Skeletal muscle tissue (tissue), 4 donors: Measurements from ENCODE around the gene ATP7A. TPM values are rescaled to one million over a fixed set of nuclear protein-coding genes. Genes with fewer than 3 reads are reported as not detected.

Experiments
- H3K27ac ChIP-seq: one replicate; pipeline ENCODE4 v1.7.0; 2013; ENCODE audit warnings: mild to moderate bottlenecking, low read depth, low read length, inconsistent platforms
- H3K27me3 ChIP-seq, 3 donors: one replicate each; pipeline ENCODE4 v1.7.0; 2013; ENCODE audit warnings: low read length in 3 of 3; ENCODE audit not compliant: control insufficient read depth in 3 of 3, insufficient read depth in 3 of 3
- H3K36me3 ChIP-seq, 3 donors: one replicate each; pipeline ENCODE4 v1.7.0; 2013; ENCODE audit warnings: low read length in 3 of 3; ENCODE audit not compliant: control insufficient read depth in 3 of 3, insufficient read depth in 3 of 3
- H3K4me1 ChIP-seq, 3 donors: one replicate each; pipeline ENCODE4 v1.7.0; 2013; ENCODE audit warnings: low read length in 3 of 3, mild to moderate bottlenecking in 3 of 3; ENCODE audit not compliant: control insufficient read depth in 3 of 3, insufficient read depth in 3 of 3
- H3K4me3 ChIP-seq, 3 donors: one replicate each; pipeline ENCODE4 v1.7.0; 2013; ENCODE audit warnings: low read length in 3 of 3
- H3K9ac ChIP-seq, 3 donors: one replicate each; pipeline ENCODE4 v1.7.0; 2013; ENCODE audit warnings: low read length in 3 of 3, mild to moderate bottlenecking in 3 of 3, moderate library complexity in 2 of 3, low read depth in 1 of 3
- H3K9me3 ChIP-seq, 3 donors: one replicate each; pipeline ENCODE4 v1.7.0; 2013; ENCODE audit warnings: low read length in 3 of 3; ENCODE audit not compliant: control insufficient read depth in 3 of 3
- total RNA-seq: library from RNA; depleted of rRNA; stranded (reverse); fragments of >200 nt; gene quantifications from one replicate; pipeline ENCODE4 v1.2.3, GENCODE V29; 2014
- donor health status: Osteomylitis.

The ATP7A gene
- total RNA-seq, 1 donor from 2014 or later: 15.1 TPM

GRCh38 chrX:78024349-78025059 lies 114.0 kb downstream of the ATP7A start:
- Histone ChIP-seq H3K36me3 (no peaks in the 10 kb centered on the region), H3K9ac (no peak overlapping the region), H3K27ac (no peak overlapping the region), H3K4me3 (no peak overlapping the region), H3K4me1 (no peaks in the 10 kb centered on the region), H3K9me3 (no peaks in the 10 kb centered on the region), H3K27me3 (no peaks in the 10 kb centered on the region)

DNA sequence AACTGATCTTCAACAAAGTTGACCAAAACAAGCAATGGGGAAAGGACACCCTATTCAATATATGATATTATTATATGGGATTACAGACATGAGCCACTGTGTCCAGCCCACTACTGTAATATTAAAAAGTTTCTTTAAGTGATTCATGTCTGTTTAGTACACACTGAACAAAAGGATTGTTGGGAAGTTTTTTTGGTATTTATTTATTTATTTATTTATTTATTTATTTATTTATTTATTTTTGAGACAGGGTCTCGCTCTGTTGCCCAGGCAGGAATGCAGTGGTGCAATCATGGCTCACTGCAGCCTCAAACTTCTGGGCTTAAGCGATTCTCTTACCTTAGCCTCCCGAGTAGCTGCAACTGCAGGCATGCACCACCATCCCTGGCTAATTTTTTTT lies 117.3 kb downstream of the ATP7A start:
- no peaks in the 10 kb centered on the region for H3K36me3 ChIP-seq
- H3K4me3 ChIP-seq: no peak overlapping the region
- no peaks in the 10 kb centered on the region for H3K9me3 ChIP-seq
- no peak overlapping the region for H3K27ac ChIP-seq
- no peaks in the 10 kb centered on the region for H3K27me3 ChIP-seq
- no peak overlapping the region for H3K9ac ChIP-seq
- no peaks in the 10 kb centered on the region for H3K4me1 ChIP-seq

DNA sequence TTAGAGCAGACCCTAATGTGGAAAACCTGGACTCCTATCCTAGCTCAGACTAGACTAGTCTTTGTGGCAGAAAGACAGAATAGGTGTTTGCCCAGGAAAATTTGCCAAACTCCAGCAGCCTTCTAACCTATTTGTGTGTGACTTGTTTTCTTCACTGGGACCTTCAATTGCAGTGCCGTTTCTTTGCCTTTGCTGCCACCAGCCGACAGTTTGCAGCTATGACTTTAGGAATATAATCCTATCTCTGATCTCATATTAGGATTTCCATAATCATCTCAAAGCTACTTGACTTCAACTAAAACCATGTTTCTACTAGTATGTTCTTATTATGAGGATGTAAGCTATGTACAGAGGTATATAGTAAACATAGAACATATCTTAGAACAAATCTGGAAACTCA lies 119.2 kb downstream of the ATP7A start:
- Histone ChIP-seq H3K36me3 (no peaks in the 10 kb centered on the region), H3K4me1 (no peaks in the 10 kb centered on the region), H3K27me3 (no peaks in the 10 kb centered on the region), H3K9ac (no peak overlapping the region), H3K9me3 (no peaks in the 10 kb centered on the region), H3K27ac (no peak overlapping the region), H3K4me3 (no peak overlapping the region)

GRCh38 chrX:78035061-78035460 lies 124.6 kb downstream of the ATP7A start:
- no peak overlapping the region for H3K9ac ChIP-seq
- H3K9me3 ChIP-seq: no peaks in the 10 kb centered on the region
- H3K4me1 ChIP-seq: no peaks in the 10 kb centered on the region
- peaks cover 0 to 5% (median 4%) of the 10 kb centered on the region in 3 donors for H3K36me3 ChIP-seq
- H3K27ac ChIP-seq: no peak overlapping the region
- H3K4me3 ChIP-seq: no peak overlapping the region
- no peaks in the 10 kb centered on the region for H3K27me3 ChIP-seq

GRCh38 chrX:78037881-78038280 lies 127.4 kb downstream of the ATP7A start:
- H3K9me3 ChIP-seq: no peaks in the 10 kb centered on the region
- H3K9ac ChIP-seq: no peak overlapping the region
- H3K4me3 ChIP-seq: no peak overlapping the region
- H3K27me3 ChIP-seq: no peaks in the 10 kb centered on the region
- H3K4me1 ChIP-seq: no peaks in the 10 kb centered on the region
- peaks cover 2 to 5% (median 4%) of the 10 kb centered on the region in 3 donors for H3K36me3 ChIP-seq
- H3K27ac ChIP-seq: no peak overlapping the region

GRCh38 chrX:78042601-78043000 lies 132.1 kb downstream of the ATP7A start:
- H3K4me3 ChIP-seq: no peak overlapping the region
- H3K36me3 ChIP-seq: peaks cover 0 to 2% (median 0%) of the 10 kb centered on the region in 3 donors
- H3K9ac ChIP-seq: no peak overlapping the region
- no peaks in the 10 kb centered on the region for H3K9me3 ChIP-seq
- no peak overlapping the region for H3K27ac ChIP-seq
- no peaks in the 10 kb centered on the region for H3K4me1 ChIP-seq
- no peaks in the 10 kb centered on the region for H3K27me3 ChIP-seq

DNA sequence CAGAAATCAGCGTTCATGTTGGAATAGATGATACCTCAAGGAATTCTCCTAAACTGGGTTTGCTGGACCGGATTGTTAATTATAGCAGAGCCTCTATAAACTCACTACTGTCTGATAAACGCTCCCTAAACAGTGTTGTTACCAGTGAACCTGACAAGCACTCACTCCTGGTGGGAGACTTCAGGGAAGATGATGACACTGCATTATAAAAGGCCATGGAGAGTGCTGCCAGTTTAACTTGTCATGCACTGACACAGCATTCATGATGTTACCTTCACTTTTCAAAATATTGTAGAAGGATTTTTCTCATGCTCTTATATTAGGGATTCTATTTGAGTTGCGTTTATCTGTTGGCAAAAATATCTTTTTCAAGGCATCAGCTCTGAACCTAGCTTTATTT lies 135.9 kb downstream of the ATP7A start:
- Histone ChIP-seq H3K4me3 (no peak overlapping the region), H3K27ac (no peak overlapping the region), H3K9ac (no peak overlapping the region), H3K27me3 (no peaks in the 10 kb centered on the region), H3K9me3 (no peaks in the 10 kb centered on the region), H3K36me3 (no peaks in the 10 kb centered on the region), H3K4me1 (no peaks in the 10 kb centered on the region)

DNA sequence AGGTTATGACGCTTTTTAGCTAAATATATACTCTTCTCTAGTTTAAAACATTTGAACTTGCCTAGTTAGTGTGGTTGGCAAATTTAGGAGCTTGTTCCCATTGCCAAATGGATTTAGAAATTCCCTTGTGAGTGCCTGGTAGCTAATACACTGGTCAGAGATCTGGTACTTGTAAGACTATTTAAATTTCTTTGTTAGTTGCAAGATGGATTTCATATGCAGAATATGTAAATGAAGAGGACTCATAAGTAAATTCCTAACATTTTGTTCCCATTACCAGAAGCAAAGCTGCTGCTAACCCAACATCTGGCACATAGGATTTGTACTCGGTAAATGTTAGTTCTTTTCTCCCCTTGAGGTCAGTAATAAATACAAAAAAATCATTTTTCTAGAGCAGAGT lies 137.6 kb downstream of the ATP7A start:
- Histone ChIP-seq H3K36me3 (no peaks in the 10 kb centered on the region), H3K4me3 (no peak overlapping the region), H3K4me1 (no peaks in the 10 kb centered on the region), H3K9me3 (no peaks in the 10 kb centered on the region), H3K27ac (no peak overlapping the region), H3K27me3 (no peaks in the 10 kb centered on the region), H3K9ac (no peak overlapping the region)

DNA sequence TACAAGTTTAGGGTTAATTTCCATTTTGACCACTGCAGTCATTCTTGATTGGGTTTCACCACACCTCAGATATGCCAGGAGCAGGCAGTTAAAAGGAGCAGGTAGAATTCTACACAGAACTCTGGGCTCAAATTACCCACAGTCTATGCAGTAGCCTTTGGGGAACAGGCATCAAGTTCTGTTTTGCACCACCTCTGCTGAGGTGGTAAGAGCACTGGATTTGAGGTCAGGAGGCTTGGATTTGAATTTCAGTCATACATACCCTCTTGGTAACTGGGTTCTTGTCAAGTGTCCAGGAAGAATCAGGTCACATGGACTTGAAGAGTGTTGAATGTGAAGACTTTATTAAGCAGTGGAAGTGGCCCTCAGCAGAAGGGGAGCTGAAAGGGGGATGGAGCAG lies 153.2 kb downstream of the ATP7A start:
- Histone ChIP-seq H3K27me3 (no peaks in the 10 kb centered on the region), H3K4me3 (no peak overlapping the region), H3K4me1 (no peaks in the 10 kb centered on the region), H3K9me3 (no peaks in the 10 kb centered on the region), H3K27ac (no peak overlapping the region), H3K9ac (no peak overlapping the region), H3K36me3 (no peaks in the 10 kb centered on the region)

GRCh38 chrX:78064152-78064551 lies 153.7 kb downstream of the ATP7A start:
- no peaks in the 10 kb centered on the region for H3K36me3 ChIP-seq
- no peaks in the 10 kb centered on the region for H3K4me1 ChIP-seq
- H3K9me3 ChIP-seq: no peaks in the 10 kb centered on the region
- H3K9ac ChIP-seq: no peak overlapping the region
- H3K27me3 ChIP-seq: no peaks in the 10 kb centered on the region
- H3K27ac ChIP-seq: no peak overlapping the region
- no peak overlapping the region for H3K4me3 ChIP-seq
